Activated CD8-positive, alpha-beta memory T cell treated with anti-CD3 and anti-CD28 coated beads, Interleukin-2, amount 50 U/mL, for 24 hours (primary cell): ENCODE measurements around the gene LASP1.
"Not testable (repeated sequence)": the region's sequence is repeated elsewhere in the genome, so short reads cannot be mapped to it uniquely, and the experiment has no call there.

ENCODE experiments used
- DNase-seq: peaks from one replicate; pipeline ENCODE4 v3.0.0-alpha.2; 2020; ENCODE audit errors: extremely low read depth

The LASP1 gene

DNA sequence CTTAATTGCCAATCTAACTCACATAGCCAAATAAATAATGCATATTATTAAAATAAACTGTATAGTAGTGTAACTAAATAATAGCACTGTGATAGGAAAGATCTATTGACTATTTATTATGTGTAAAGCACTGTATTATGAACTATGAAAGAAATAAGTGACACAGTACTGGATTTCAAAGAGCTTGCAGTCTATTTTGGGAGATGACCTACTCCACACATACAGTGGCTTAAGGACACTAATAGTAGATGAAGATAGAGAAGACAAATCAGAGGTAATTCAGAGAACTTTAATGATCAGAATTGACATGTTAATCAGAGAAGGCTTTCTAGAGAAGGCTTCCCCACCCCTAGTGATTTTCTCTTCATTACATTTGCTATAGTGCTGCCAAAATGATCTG, 70.1 kb downstream of the LASP1 start:
- no peak for DNase-seq

DNA sequence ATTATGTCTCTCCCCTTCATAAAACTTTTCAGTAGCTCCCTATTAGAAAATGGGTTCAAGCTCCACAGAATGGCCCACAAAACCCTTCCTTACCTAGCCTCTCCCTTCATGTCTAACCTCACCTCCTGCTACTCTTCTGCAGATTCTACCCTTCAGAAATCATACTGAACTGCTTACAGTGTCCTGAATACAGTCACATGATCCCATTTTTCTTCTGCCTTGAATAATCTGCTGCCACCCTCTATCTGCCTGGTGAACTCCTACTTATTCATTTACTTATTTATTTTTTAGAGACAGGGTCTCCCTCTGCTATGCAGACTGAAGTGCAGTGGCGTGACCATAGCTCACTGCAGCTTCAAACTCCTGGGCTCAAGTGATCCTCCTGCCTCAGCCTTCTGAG, 70.5 kb downstream of the LASP1 start:
- DNase-seq, result no peak

DNA sequence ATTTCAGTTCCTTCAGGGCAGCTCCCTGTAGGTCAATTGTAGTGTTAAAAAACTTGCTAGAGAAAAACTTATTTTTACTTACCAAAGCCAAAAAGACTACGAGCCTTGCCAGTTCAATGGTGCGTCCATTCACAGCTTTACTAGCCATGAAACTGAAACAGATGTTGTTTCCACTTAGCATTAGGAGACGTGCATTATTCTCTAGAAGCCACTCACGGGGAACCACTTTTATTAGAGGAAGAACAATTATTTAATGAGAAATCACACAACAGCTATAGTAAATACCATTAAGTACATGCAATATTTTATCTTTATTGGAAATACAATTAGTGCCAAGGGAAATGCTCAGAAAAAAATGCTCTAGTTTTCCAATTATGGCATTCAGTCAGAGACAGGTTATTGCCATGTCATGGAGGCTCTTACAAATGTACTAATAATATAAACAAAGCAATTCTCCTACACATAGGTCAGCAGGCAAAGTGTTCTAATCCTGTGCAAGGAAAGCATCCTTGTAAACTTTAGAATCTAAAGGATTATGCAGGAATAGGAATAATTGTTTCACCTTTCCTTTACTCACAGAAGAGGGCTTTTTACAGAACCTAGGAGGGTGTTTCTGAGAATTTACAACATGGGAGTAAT, 73.0 kb downstream of the LASP1 start:
- DNase-seq, result no peak

DNA sequence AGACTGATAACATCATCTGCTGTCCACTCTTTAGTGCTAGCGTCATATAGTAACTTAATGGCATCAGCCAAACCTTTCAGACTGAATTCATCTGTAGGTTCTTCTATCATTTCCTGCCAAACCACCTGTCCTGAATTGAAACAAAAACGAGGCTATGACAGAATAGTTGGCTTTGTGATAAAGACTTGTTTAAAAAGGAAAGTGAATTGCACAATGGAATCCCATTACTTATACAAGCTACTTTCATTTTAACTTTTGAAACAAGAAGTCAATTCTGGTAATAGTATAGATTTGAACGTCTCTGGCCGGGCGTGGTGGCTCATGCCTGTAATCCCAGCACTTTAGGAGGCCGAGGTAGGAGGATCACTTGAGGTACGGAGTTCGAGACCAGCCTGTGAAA, 73.7 kb downstream of the LASP1 start:
- no peak for DNase-seq

DNA sequence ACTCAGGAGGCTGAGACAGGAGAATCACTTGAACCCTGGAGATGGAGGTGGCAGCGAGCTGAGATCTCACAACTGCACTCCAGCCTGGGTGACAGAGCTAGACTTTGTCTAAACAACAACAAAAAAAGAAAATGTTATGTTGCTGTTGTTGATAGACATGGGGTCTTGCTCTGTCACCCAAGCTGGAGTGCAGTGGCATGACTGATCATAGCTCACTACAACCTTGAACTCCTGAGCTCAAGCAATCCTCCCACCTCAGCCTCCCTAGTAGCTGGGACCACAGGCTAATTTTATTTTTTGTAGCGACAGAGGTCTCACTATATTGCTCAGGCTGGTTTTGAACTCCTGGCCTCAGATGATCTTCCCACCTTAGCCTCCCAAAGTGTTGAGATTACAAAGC, 77.3 kb downstream of the LASP1 start:
- no peak for DNase-seq

DNA sequence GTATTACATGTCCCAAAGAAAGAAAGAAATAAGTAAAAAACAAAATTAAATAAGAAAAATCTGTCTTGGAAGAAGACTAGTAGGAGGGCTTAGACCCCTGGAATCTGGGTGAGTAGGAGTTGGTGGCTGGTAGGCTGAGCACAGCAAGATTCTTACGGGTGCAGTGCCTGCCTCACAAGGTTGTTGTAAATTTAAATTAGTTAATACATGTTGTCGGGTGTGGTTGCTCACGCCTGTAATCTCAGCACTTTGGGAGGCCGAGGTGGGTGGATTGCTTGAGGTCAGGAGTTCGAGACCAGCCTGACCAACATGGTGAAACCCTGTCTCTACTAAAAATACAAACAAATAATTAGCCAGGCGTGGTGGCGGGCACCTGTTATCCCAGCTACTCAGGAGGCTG, 83.9 kb downstream of the LASP1 start:
- DNase-seq, result not testable (repeated sequence)

DNA sequence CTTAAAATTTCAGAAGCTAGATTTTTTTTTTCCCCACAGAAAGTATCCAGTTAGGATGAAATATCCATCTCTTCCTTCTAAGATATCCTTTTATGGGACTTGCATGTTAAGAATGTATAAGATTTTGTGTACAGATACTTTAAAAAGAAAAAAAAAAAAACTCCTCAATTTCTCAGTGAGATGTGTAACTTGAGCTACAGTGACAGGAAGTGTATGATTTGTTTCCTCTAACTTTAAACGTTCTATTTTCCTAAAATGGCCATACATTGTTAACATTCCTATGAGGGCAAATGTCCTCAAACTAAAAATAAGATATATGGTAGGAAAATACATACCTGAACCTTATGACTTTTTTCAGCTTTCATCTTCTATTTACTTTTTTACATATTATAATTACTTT, 88.5 kb downstream of the LASP1 start:
- DNase-seq, result no peak

DNA sequence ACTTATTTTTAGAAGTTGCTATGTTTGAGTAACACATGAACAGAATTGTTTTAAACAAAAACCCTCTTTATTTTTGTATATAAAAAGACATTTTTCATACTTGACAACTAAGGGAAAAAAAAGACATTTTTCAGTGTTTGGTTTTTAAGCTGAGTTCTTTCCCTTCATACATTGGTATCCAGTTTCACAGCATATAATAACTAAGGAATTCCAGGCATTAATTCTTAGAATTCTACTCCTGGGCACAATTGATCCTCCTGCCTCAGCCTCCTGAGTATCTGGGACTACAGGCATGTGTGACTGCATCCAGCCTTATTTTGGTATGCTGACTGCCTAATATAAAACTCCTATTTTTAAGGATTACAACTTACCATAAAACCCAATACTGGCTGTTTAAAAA, 88.9 kb downstream of the LASP1 start:
- no peak for DNase-seq

DNA sequence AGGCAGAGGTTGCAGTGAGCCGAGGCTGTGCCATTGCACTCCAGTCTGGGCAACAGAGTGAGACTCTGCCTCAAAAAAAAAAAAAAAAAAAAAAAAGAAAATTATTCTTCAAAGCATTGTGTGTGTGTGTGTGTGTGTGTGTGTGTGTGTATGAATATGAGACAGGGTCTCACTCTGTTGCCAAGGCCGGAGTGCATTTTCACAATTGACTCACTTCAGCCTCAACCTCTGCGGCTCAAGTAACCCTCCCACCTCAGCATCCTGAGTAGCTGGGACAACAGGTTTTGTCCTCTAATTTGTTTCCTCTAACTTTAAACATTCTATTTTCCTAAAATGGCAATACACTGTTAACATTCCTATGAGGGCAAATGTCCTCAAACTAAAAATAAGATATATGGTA, 89.7 kb downstream of the LASP1 start:
- DNase-seq, result no peak

DNA sequence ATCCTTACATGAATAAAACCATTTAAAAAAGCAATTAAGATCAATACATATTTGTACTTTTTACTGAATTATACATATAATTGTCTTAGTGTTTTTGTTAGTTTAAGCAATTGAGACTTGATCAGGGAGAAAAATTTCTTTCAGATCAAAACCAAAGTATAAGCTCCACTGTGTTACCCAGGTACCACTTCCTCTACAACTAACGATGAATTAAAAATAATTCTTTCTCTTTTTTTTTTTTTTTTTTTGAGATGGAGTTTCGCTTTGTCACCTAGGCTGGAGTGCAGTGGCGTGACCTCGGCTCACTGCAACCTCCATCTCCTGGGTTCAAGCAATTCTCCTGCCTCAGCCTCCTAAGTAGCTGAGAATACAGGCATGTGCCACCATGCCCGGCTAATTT, 90.5 kb downstream of the LASP1 start:
- DNase-seq, result no peak

DNA sequence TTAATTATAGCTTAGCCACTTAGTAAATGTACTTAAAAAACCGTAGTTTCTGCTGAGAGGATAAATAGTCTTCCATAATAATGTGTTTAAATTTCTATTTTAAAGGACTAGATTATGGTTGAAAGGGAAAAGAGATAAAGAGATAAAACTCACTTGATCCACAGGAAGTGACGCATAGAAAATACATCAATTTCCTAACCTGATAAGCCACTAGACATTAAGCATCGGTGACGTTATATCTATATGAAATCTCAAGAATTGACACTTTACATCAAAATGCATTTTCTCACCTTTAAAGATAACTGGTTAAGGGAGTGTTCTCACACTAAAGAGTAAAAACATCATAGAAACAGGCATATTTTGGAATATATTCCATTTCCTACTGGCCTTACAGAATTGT, 91.6 kb downstream of the LASP1 start:
- no peak for DNase-seq

DNA sequence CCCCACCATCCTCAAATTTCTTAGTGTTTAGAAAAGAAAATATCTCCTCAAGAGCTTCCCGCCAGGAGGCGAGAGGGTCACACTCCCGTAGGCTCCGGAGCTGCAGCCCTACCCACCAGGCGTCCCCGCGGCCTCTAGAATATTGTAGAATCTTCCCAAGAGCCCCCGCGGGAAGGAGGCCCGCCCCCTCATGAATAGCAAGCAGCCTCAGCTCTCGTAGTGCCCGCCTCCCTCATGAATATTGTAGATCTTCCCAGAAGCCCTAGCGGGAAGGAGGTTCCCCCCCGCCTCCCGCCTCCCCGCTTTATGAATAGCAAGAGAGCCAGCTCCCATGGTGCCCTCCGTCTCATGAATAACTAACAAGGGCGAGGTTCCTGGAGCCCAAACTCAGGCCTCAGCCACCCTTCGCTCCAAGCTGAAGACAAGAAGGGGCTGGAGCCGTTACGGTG, 97.5 kb downstream of the LASP1 start, which contains the start of gene FBXO47:
Gene FBXO47, minus strand, starts transcription at position 114 of the 449 bp plus-strand sequence. CDS start 4,378 bp downstream, outside the sequence.
- DNase-seq, result peak; percentile 68

DNA sequence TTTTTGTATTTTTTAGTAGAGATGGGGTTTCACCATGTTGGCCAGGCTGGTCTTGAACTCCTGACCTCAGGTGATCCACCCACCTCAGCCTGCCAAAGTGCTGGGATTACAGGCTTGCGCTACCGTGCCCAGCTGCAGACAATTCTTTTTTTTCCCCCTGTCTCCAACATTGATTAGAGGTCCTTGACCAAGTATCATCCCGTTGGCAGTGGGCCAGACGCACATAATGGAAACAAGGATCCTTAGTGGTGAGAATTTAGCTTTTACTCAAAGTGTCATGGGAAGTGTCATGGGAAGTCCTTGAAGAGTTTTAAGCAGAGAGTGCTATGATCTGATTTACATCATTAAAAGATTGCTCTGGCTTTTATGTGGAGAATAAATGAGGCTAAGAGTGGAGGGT, 99.4 kb downstream of the LASP1 start:
- DNase-seq, result no peak

DNA sequence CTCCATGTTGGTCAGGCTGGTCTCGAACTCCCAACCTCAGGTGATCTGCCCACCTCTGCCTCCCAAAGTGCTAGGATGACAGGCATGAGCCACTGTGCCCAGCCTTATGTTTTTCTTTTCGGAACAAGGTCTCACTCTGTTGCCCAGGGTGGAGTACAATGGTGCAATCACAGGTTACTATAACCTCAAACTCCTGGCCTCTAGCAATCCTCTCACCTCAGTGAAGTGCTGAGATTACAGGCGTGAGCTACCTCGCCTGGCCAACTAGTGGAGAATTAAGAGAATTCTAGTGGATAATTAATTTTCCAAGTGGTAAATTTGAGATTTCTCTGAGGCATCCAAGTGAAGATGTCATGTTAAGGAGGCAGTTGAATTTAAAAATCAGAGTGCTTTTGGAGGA, 100.3 kb downstream of the LASP1 start:
- no peak for DNase-seq

DNA sequence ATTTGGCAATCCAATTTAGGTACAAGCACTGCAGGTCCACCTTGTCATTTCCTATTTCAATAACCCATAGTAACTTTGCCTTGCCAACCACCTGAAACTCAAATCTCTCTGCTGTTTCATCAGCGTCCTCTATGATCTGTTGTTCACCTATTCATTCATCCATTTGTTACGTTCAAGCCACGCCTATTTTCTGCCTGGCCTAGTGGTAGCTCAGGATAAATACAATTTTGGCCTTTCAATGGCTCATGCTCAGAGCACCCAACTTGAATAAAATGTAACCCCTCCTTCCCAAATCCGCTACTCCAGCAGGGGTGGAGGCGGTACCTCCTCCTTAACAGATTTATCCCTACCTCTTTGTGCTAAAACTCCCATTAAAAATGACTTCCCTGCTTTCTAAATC, 100.9 kb downstream of the LASP1 start:
- DNase-seq, result no peak
